ENCODE data around the gene CD44.

The CD44 gene

DNA sequence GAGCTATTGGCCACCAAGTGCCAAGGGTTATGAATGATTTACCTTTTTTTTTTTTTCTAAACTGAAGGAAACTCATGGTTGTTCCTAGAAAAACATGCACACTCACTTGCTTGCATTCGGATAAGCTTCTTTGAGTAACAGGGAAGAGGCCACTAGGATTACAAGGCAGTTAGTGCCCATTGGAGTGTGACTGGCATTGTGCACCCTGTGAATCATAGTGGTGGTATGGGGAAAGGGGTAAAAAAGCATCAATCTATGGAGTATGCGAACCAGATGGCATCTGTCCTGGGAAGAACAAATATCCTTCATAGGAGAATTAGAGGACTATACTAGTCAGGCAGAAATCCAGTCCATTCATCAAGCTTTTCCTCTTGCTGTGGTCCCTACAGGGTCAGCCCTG lies 24.2 kb downstream of the CD44 start:
- H3K27me3 ChIP-seq (replicated peaks; ENCODE audit: control insufficient read depth, insufficient read depth, low read length): no peaks in the 10 kb centered on the region
- H3K36me3 ChIP-seq (ENCODE audit: control insufficient read depth, insufficient read depth, low read length): peaks cover 8% of the 10 kb centered on the region
- H3K4me3 ChIP-seq (replicated peaks; ENCODE audit: low read depth, low read length): no peak overlapping the region
- TF ChIP-seq, protein P1, sequence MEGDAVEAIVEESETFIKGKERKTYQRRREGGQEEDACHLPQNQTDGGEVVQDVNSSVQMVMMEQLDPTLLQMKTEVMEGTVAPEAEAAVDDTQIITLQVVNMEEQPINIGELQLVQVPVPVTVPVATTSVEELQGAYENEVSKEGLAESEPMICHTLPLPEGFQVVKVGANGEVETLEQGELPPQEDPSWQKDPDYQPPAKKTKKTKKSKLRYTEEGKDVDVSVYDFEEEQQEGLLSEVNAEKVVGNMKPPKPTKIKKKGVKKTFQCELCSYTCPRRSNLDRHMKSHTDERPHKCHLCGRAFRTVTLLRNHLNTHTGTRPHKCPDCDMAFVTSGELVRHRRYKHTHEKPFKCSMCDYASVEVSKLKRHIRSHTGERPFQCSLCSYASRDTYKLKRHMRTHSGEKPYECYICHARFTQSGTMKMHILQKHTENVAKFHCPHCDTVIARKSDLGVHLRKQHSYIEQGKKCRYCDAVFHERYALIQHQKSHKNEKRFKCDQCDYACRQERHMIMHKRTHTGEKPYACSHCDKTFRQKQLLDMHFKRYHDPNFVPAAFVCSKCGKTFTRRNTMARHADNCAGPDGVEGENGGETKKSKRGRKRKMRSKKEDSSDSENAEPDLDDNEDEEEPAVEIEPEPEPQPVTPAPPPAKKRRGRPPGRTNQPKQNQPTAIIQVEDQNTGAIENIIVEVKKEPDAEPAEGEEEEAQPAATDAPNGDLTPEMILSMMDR (IDR thresholded peaks at IDR 0.05; ENCODE audit: insufficient read depth, low read length, poor library complexity, severe bottlenecking): no peak
- DNase-seq (ENCODE audit: extremely low read depth, insufficient read length): no peak

DNA sequence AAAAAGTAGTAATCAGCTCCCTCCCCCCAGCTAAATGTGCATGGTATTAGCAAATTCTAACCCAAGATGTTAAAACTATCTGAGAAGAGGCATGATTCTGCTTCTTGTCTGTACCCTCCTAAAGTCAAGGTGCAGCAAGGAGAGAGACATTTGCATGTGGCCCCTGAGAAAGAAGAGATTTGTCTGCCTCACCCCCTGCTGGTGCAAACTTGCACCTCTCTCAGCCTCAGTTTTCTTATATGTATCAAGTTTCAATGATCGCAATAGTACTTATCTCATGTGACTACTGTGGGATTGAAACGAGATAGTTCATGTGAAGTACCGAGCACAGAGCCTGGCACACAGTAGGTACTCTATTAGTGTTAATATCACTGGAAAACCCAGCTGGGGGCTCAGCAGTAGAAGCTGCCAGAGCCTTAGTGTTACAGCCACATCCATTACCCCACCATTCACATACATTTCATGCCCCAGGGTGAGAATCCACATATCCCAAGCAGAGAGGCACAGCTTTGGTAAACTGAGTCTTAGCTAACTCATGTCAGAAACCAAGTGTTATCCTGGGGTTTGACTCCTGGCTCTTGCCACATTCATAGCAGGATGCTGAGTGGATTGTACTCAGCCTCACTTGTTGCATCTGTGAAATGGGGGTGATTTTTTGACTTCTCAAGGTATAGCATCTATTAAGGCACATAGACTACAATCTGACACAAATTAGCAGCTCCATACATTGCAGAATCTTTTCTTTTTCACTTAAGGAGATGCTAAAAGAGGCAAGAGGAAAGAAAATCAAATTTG lies 24.9 kb downstream of the CD44 start:
- H3K4me3 ChIP-seq (replicated peaks; ENCODE audit: low read depth, low read length): no peak overlapping the region
- peaks cover 4% of the 10 kb centered on the region for H3K36me3 ChIP-seq (ENCODE audit: control insufficient read depth, insufficient read depth, low read length)
- no peak for DNase-seq (ENCODE audit: extremely low read depth, insufficient read length)
- TF ChIP-seq, protein P1 (IDR thresholded peaks at IDR 0.05; ENCODE audit: insufficient read depth, low read length, poor library complexity, severe bottlenecking): peak; percentile 69
- no peaks in the 10 kb centered on the region for H3K27me3 ChIP-seq (replicated peaks; ENCODE audit: control insufficient read depth, insufficient read depth, low read length)

DNA sequence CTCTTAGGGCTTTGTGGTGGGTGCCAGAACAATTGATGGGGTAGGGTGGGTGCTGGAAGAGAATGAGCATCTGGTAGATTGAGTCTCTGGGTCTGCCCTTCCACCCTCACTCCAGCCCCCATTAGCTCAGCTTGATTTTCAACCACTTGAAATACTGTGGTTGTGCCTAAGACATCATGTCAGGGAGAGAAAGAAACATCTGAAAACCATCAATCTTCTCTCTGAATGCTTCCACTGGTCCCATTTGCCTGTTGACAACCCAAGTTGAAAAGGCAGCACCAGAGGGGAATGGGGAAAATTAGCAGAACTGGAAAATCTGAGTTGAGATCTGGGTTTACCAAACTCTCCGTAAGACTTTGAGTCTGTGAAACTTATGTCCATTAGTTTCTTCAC lies 26.1 kb downstream of the CD44 start:
- peaks cover 6% of the 10 kb centered on the region for H3K36me3 ChIP-seq (ENCODE audit: control insufficient read depth, insufficient read depth, low read length)
- TF ChIP-seq, protein P1 (IDR thresholded peaks at IDR 0.05; ENCODE audit: insufficient read depth, low read length, poor library complexity, severe bottlenecking): no peak
- no peaks in the 10 kb centered on the region for H3K27me3 ChIP-seq (replicated peaks; ENCODE audit: control insufficient read depth, insufficient read depth, low read length)
- no peak for DNase-seq (ENCODE audit: extremely low read depth, insufficient read length)
- H3K4me3 ChIP-seq (replicated peaks; ENCODE audit: low read depth, low read length): 0 out of 2 replicates have a peak overlapping the region, but pooled peaks have one; percentile 4

DNA sequence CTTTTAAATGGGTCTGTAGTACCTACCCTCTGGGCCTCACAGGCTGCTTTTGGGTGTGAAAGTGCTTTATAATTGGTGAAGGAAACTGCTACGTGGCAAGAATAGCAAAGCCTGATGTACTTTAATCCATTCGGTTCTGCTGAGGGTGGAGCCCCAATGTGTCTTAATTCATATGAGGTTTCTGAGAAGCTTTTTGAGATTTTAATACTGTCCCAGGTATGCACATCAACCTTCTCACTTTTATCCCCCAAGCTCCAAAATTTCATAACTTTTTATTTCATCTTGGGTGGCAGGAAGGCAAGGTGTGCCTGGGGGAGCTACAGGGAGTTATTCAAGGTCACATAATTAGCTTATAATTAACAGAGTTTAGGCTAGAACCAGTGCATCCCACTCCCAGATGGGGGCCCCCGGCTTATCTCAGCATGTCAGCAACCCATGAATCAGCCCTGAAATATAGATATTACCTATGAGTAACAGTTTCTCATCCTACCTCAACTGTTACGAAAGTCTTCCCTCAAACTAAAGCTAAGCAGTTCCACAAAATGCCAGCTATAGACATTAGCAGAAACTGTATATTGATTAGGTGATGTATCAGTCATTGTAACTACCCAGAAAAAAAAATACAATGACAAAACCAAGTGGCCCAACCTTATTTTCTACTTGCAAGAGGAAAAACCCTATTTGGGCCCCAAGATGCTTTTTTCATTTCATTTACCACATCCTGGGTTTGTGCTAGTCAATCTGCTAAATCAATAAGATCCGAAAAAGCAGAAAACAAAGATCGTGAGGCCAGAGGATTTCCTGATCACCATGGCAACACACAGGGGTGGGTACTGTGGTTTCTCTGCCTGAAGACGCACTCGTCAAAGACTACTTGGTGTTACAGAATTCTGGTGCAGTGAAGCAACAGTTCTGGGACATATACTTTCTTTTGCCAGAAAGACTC lies 26.7 kb downstream of the CD44 start:
- H3K27me3 ChIP-seq (replicated peaks; ENCODE audit: control insufficient read depth, insufficient read depth, low read length): no peaks in the 10 kb centered on the region
- DNase-seq (ENCODE audit: extremely low read depth, insufficient read length): peak; percentile 89
- peaks cover 10% of the 10 kb centered on the region for H3K36me3 ChIP-seq (ENCODE audit: control insufficient read depth, insufficient read depth, low read length)
- H3K4me3 ChIP-seq (replicated peaks; ENCODE audit: low read depth, low read length): peak overlapping the region; percentile 47
- TF ChIP-seq, protein P1 (IDR thresholded peaks at IDR 0.05; ENCODE audit: insufficient read depth, low read length, poor library complexity, severe bottlenecking): no peak

DNA sequence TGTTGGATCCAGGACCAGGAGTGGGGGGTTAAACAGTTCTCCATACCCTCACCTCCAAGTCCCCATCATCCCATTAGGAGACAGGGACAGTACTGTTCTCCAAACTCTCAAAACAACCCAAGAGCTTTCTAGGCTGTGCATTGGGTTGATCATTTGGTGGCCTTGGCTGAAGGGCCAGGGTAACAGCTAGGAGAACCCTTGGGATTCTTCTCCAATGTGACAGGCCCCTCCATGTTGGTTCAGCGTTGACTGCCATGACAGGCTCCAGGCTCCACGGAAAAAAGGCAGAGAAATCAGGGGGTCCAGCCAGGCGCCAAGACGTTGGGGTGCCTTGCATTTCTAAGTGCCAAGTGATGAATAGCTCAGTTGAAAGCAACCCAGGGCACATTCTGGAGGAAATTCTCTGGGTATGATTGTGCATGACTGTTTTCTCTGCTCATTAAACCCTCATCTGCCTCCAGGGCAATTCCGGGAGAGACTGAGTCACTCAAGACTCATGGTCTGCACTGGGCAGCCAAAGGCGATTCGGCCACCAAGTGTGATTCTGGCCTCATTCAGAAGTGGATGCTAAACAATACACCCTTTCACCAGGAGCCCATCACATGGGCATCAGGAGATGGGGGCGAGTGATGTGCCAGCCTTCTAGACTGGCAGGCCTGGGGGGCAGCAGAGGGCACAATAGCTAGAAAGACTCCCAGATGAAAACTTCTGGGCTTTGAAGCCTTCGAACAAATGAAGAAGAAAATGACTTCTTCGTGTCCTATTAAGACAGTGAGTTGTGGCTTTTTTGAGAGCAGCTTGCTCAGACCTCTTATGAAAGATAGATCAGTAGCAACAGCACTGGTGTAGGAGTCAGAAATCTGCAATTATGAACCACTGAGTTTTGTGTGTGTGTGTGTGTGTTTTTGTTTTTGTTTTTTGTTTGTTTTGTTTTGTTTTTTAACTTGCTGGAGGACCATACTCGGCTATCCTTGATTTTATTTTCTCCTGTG lies 27.7 kb downstream of the CD44 start:
- peak overlapping the region; percentile 47 for H3K4me3 ChIP-seq (replicated peaks; ENCODE audit: low read depth, low read length)
- H3K36me3 ChIP-seq (ENCODE audit: control insufficient read depth, insufficient read depth, low read length): peaks cover 7% of the 10 kb centered on the region
- no peaks in the 10 kb centered on the region for H3K27me3 ChIP-seq (replicated peaks; ENCODE audit: control insufficient read depth, insufficient read depth, low read length)
- DNase-seq (ENCODE audit: extremely low read depth, insufficient read length): no peak
- TF ChIP-seq, protein P1 (IDR thresholded peaks at IDR 0.05; ENCODE audit: insufficient read depth, low read length, poor library complexity, severe bottlenecking): peak; percentile 18
